HG03442 (cell line): Measurements from ENCODE around the gene GAB2.
A peak's percentile ranks its signal among the peaks of the same experiment; 100 is the strongest.
"Not testable (repeated sequence)": the region's sequence is repeated elsewhere in the genome, so short reads cannot be mapped to it uniquely, and the experiment has no call there.

Source experiments
- ATAC-seq: cut with Tn5 transposase; IDR thresholded peaks from one replicate; pipeline ENCODE4 v1.9.1; 2021; ENCODE audit warnings: mild to moderate bottlenecking, moderate library complexity; ENCODE audit not compliant: unreplicated experiment

The GAB2 gene, protein sequence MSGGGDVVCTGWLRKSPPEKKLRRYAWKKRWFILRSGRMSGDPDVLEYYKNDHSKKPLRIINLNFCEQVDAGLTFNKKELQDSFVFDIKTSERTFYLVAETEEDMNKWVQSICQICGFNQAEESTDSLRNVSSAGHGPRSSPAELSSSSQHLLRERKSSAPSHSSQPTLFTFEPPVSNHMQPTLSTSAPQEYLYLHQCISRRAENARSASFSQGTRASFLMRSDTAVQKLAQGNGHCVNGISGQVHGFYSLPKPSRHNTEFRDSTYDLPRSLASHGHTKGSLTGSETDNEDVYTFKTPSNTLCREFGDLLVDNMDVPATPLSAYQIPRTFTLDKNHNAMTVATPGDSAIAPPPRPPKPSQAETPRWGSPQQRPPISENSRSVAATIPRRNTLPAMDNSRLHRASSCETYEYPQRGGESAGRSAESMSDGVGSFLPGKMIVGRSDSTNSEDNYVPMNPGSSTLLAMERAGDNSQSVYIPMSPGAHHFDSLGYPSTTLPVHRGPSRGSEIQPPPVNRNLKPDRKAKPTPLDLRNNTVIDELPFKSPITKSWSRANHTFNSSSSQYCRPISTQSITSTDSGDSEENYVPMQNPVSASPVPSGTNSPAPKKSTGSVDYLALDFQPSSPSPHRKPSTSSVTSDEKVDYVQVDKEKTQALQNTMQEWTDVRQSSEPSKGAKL

GRCh38 chr11:78417175-78417887 is at the start of gene GAB2:
TSS of gene GAB2 (minus strand) at chr11:78417820. CDS start at chr11:78417720, 100 bp downstream.
- peak; percentile 10 for ATAC-seq

DNA sequence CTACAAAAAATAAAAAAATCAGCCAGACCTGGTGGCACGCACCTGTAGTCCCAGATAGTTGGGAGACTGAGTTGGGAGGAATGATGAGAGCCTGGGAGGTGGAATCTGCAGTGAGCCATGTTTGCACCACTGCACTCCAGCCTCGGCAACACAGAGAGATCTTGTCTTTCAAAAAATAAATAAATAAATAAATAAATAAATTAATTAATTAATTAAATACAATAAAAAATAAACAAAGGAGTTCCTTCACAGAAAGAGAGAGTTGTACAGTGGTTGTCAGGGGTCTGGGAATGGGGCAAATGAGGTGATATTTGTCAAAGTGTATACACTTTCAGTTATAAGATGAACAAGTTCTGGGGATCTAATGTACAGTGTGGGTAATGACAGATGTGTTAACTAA is 49.8 kb upstream of the GAB2 start:
- no peak for ATAC-seq

GRCh38 chr11:78465169-78465942 is 47.7 kb upstream of the GAB2 start:
- peak; percentile 99 for ATAC-seq

GRCh38 chr11:78464787-78465168 is 47.2 kb upstream of the GAB2 start:
- not testable (repeated sequence) for ATAC-seq

GRCh38 chr11:78460471-78460870 is 42.9 kb upstream of the GAB2 start:
- no peak for ATAC-seq

DNA sequence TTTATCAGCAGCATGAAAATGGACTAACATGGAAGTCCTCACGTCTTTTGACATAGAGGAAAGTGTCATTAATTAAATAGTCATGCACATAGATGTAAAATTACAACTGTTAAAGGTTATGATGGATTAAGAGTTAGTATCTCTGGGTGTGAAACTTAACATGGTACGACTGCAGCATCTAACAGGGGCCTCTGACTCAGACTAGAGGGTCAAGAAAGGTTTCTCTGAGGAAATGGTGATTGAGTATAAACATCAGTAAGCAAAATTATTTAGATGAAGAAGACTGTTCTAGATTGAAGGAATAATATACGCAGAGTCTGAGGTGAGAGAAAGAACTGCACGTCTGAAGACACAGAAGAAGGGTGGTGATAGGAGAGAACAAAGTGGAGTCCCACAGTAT is 42.1 kb upstream of the GAB2 start:
- ATAC-seq = no peak

- ATAC-seq = no peak
Observed at GRCh38 chr11:78457448-78457847, 39.8 kb upstream of the GAB2 start.

DNA sequence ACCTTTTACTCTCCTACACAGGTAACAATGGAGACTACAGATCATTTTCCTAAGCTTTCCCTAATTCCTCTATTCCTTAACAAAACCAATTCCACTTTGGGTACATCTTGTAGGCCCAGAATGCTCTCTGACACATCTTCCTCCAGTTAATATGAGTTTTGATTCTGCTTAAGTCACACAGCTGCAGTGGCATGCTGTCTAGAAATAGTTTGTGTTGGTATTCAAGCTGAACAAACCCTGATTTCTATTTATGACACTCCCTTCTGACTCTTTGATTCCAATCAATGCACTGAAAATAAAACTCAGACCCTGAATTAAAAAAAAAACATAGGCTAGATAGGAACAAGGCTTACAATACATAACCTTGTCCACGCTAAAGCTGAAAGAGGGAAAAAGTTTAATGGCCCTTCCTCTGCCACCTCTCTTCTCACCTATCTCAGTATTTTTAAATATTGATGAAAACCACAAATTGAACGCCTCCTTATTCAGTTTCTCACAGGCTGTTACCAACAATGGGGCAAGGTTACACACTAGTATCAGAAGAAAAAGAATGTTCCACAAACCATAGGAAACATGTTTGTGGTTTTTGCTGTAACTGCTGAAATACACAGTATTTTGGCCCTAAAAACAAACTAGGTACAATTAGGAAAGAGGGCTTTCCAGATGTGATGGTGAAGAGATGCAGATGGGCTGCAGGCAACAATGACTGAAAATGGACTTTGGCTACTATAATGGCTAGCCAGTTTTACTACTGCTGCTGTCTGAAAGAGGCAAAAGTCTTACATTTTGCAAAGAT is 35.7 kb upstream of the GAB2 start:
- ATAC-seq = no peak

- no peak for ATAC-seq
Observed at GRCh38 chr11:78451371-78452150, 33.9 kb upstream of the GAB2 start.

DNA sequence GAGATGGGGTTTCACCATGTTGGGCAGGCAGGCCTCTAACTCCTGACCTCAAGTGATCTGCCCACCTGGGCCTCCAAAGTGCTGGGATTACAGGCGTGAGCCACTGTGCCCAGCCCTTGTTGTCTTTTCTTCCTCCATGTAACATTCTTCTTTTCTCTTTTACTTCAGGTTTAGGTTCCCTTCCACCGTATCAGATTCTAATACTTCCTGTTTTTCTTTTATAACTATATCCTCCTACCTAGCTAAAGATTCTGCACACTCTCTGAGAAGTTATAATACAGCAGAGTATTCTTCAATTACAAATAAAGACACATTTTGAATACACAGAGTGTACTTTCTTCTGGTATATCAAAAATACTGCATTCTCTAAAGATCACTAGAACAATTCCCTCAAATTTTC is 33.2 kb upstream of the GAB2 start:
- ATAC-seq = no peak

- no peak for ATAC-seq
Observed at GRCh38 chr11:78449866-78450265, 32.2 kb upstream of the GAB2 start.

DNA sequence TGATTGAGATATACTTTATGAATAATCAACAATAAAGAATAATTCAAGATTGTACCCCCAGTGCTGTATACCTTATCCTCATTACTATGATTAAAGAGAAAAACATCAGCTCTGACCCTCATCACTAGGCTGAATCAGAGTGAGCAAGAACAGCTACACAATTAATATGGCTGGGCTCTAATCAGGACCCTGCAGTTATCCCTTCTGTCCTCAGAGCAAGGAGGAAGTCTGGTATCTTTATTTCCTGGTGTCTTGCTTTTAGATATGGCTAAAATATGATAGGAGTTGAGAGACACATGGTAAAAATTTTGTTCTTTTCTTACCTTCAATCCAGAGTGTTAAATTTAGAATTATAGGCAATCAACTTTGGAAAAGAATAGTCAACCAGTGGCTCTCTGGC is 28.6 kb upstream of the GAB2 start:
- ATAC-seq = no peak

DNA sequence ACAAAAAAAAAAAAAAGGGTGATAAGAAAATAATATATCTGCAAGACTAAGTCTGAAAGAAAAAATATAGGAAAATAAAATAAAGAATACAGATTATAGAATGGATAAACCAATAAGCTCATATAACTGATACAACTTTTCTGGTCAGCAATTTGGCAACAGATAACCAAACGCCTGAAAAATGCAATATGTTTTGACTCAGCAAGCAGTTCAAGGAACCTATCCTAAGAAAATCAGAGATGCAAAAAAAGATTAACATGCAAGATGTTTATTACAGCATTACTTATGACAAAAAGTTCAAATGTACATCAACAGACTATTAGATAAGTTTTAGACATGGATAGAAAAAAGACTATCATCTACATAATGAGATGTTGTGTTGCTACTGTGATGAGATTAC is 27.1 kb upstream of the GAB2 start:
- no peak for ATAC-seq

GRCh38 chr11:78441956-78442355 is 24.3 kb upstream of the GAB2 start:
- no peak for ATAC-seq

- ATAC-seq = peak; percentile 79
Observed at GRCh38 chr11:78438298-78438975, 20.8 kb upstream of the GAB2 start.

GRCh38 chr11:78432956-78433355 is 15.3 kb upstream of the GAB2 start:
- ATAC-seq = no peak

DNA sequence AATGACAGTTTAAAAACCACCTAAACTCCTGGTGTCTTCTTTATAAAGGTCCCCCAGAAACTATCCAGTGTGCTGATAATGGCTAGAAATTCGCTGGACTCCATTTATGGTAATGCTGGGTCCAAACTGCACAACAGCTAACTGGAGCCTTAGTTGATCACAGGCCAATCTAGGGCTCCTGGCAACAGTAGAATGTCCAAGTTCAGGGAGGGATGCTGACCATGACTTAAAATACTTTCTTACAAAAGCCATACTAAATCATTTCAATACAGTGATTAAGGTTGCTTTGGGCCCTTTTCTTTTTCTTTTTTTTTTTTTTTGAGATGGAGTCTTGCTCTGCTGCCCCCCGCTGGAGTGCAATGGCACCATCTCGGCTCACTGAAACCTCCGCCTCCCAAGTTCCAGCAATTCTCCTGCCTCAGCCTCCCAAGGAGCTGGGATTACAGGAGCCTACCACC is 14.5 kb upstream of the GAB2 start:
- ATAC-seq = no peak

GRCh38 chr11:78429660-78430059 is 12.0 kb upstream of the GAB2 start:
- ATAC-seq = no peak

GRCh38 chr11:78429209-78429608 is 11.6 kb upstream of the GAB2 start:
- ATAC-seq = no peak
